Smooth muscle cell (in vitro differentiated cells): Measurements from ENCODE around the gene ATXN1. TPM values are rescaled to one million over a fixed set of nuclear protein-coding genes. Genes with fewer than 3 reads are reported as not detected.

Experiments used
- DNase-seq: peaks from one replicate; lab custom pipeline; 2025; ENCODE audit not compliant: unreplicated experiment; lab: John Stamatoyannopoulos, UW
- H2AFZ ChIP-seq: fragments of 200-600 bp; sonication (generic); 2 replicates; pipeline ENCODE4 v1.6.0; 2016; ENCODE audit warnings: antibody characterized with exemption, low read depth, mild to moderate bottlenecking
- H3F3A ChIP-seq: fragments of 200-600 bp; sonication (generic); 2 replicates; pipeline ENCODE4 v1.6.0; 2017; ENCODE audit warnings: antibody characterized with exemption, low read depth
- H3K27ac ChIP-seq: fragments of 200-600 bp; sonication (generic); 2 replicates; pipeline ENCODE4 v1.5.1; 2016; ENCODE audit warnings: low read depth, mild to moderate bottlenecking
- H3K27me3 ChIP-seq: fragments of 200-600 bp; sonication (generic); 2 replicates; pipeline ENCODE4 v1.6.1; 2016; ENCODE audit warnings: low read depth, mild to moderate bottlenecking
- H3K36me3 ChIP-seq: fragments of 200-600 bp; sonication (generic); 2 replicates; pipeline ENCODE4 v1.5.1; 2016; ENCODE audit warnings: low read depth
- H3K4me1 ChIP-seq: fragments of 200-600 bp; sonication (generic); 2 replicates; pipeline ENCODE4 v1.5.1; 2016; ENCODE audit warnings: low read depth
- H3K4me2 ChIP-seq: fragments of 200-600 bp; sonication (generic); 2 replicates; pipeline ENCODE4 v1.6.0; 2016; ENCODE audit warnings: mild to moderate bottlenecking
- H3K4me3 ChIP-seq: fragments of 200-600 bp; sonication (generic); 2 replicates; pipeline ENCODE4 v1.5.1; 2016; ENCODE audit warnings: mild to moderate bottlenecking
- H3K79me2 ChIP-seq: fragments of 200-600 bp; sonication (generic); 2 replicates; pipeline ENCODE4 v1.6.0; 2016; ENCODE audit warnings: low read depth, mild to moderate bottlenecking
- H3K9ac ChIP-seq: fragments of 200-600 bp; sonication (generic); 2 replicates; pipeline ENCODE4 v1.6.0; 2016; ENCODE audit warnings: low read depth
- H3K9me3 ChIP-seq: fragments of 200-600 bp; sonication (generic); replicated peaks from 2 replicates; pipeline ENCODE4 v1.5.1; 2016; ENCODE audit warnings: low read depth
- H4K20me1 ChIP-seq: fragments of 200-600 bp; sonication (generic); 2 replicates; pipeline ENCODE4 v1.6.0; 2016; ENCODE audit warnings: low read depth
- CTCF ChIP-seq: fragments of 200-600 bp; sonication (generic); IDR thresholded peaks from 2 replicates; pipeline ENCODE4 v1.5.1; 2017; ENCODE audit warnings: borderline replicate concordance, mild to moderate bottlenecking, antibody characterized with exemption; ENCODE audit not compliant: insufficient read depth, poor library complexity, severe bottlenecking
- WGBS: methylation state at CpG from one replicate; pipeline ENCODE4 v1.1.7; 2016; ENCODE audit warnings: low lambda C conversion rate; 5-methylcytosine and 5-hydroxymethylcytosine counted together
- polyA plus RNA-seq: library from polyadenylated mRNA; unstranded; fragments of >200 nt; fragmentation: Nextera tagmentation; extraction: Ambion mirVana; gene quantifications from 2 replicates; pipeline ENCODE4 v1.2.1, GENCODE V29; 2016
- total RNA-seq: library from RNA; depleted of rRNA; stranded (reverse); fragments of >200 nt; gene quantifications from 2 replicates; pipeline ENCODE4 v1.2.3, GENCODE V29; 2014

ATXN1 gene
- total and polyA plus RNA-seq, 2 experiments from 2014 or later: 17.9 to 40.6 TPM

- Histone ChIP-seq H3K9ac (no peak overlapping the region), H3K9me3 (no peaks in the 10 kb centered on the region), H2AFZ (no peak overlapping the region), H3F3A (no peaks in the 10 kb centered on the region), H4K20me1 (peaks cover 63% of the 10 kb centered on the region), H3K4me3 (no peak overlapping the region), H3K27ac (no peak overlapping the region), H3K36me3 (no peaks in the 10 kb centered on the region), H3K4me1 (no peaks in the 10 kb centered on the region), H3K4me2 (no peak overlapping the region), H3K27me3 (no peaks in the 10 kb centered on the region), H3K79me2 (peaks cover 17% of the 10 kb centered on the region)
- no peak for DNase-seq
- whole genome bisulfite sequencing: 79% methylated on average over 8 of the region's 8 CpGs
- no peak for TF ChIP-seq CTCF
Observed at GRCh38 chr6:16595514-16596120, 165.6 kb downstream of the ATXN1 start.

GRCh38 chr6:16594849-16595248, 166.4 kb downstream of the ATXN1 start:
- Histone ChIP-seq H3K4me3 (no peak overlapping the region), H3K36me3 (no peaks in the 10 kb centered on the region), H3K9me3 (no peaks in the 10 kb centered on the region), H3F3A (no peaks in the 10 kb centered on the region), H3K79me2 (peaks cover 15% of the 10 kb centered on the region), H3K4me1 (no peaks in the 10 kb centered on the region), H3K27me3 (no peaks in the 10 kb centered on the region), H3K27ac (no peak overlapping the region), H3K9ac (no peak overlapping the region), H4K20me1 (peaks cover 65% of the 10 kb centered on the region), H3K4me2 (no peak overlapping the region), H2AFZ (no peak overlapping the region)
- DNase-seq: no peak
- WGBS: 93% methylated on average over 5 of the region's 5 CpGs
- no peak for TF ChIP-seq CTCF

- no peak overlapping the region for H3K4me3 ChIP-seq
- peaks cover 65% of the 10 kb centered on the region for H4K20me1 ChIP-seq
- H3K4me1 ChIP-seq: no peaks in the 10 kb centered on the region
- H3K9me3 ChIP-seq: no peaks in the 10 kb centered on the region
- no peak for DNase-seq
- WGBS: 95% methylated on average over 12 of the region's 12 CpGs
- H3K9ac ChIP-seq: no peak overlapping the region
- no peaks in the 10 kb centered on the region for H3K27me3 ChIP-seq
- no peaks in the 10 kb centered on the region for H3K36me3 ChIP-seq
- H3K4me2 ChIP-seq: no peak overlapping the region
- no peak for TF ChIP-seq CTCF
- H3K79me2 ChIP-seq: peaks cover 14% of the 10 kb centered on the region
- no peak overlapping the region for H2AFZ ChIP-seq
- no peaks in the 10 kb centered on the region for H3F3A ChIP-seq
- H3K27ac ChIP-seq: no peak overlapping the region
Observed at GRCh38 chr6:16592223-16592911, 168.9 kb downstream of the ATXN1 start.
